MCF 10A (cell line): ENCODE data around the gene EXOC6B. TPM values are rescaled to one million over a fixed set of nuclear protein-coding genes. Genes with fewer than 3 reads are reported as not detected.

ENCODE experiments used
- BruUV-seq: library from RNA; stranded (reverse); fragments of 400-500 nt; replicated peaks from 2 replicates; lab custom pipeline; 2021; lab: Mats Ljungman, UMichigan
- CTCF ChIA-PET: fragments of 300-600 bp; sonication (Branson Sonifier 250); formaldehyde crosslinking; extraction: SDS; loops from one replicate; lab custom pipeline; 2021; ENCODE audit warnings: antibody characterized with exemption, inconsistent platforms; lab: Yijun Ruan, JAX
- POLR2A ChIA-PET: fragments of 300-600, 350-650 bp; sonication (Branson Sonifier 250); formaldehyde crosslinking; extraction: SDS; loops from one replicate; lab custom pipeline; 2020; ENCODE audit warnings: antibody characterized with exemption, inconsistent platforms; lab: Yijun Ruan, JAX
- DNase-seq: peaks from one replicate; pipeline ENCODE4 v3.0.0-alpha.2; 2018; ENCODE audit not compliant: unreplicated experiment
- H3K27ac Mint-ChIP-seq: one replicate; pipeline ENCODE4 v1.8.0; 2022; ENCODE audit warnings: mild to moderate bottlenecking, low read depth, mixed read lengths; ENCODE audit not compliant: unreplicated experiment
- H3K27me3 Mint-ChIP-seq: one replicate; pipeline ENCODE4 v1.8.0; 2022; ENCODE audit warnings: mixed read lengths; ENCODE audit not compliant: insufficient read depth, unreplicated experiment
- H3K36me3 Mint-ChIP-seq: one replicate; pipeline ENCODE4 v1.8.0; 2022; ENCODE audit warnings: mild to moderate bottlenecking, moderate library complexity, mixed read lengths; ENCODE audit not compliant: insufficient read depth, unreplicated experiment
- H3K4me1 Mint-ChIP-seq: one replicate; pipeline ENCODE4 v1.8.0; 2022; ENCODE audit warnings: mixed read lengths; ENCODE audit not compliant: insufficient read depth, unreplicated experiment
- H3K4me3 Mint-ChIP-seq: one replicate; pipeline ENCODE4 v1.8.0; 2022; ENCODE audit warnings: mild to moderate bottlenecking, moderate library complexity, mixed read lengths; ENCODE audit not compliant: unreplicated experiment
- H3K9me3 Mint-ChIP-seq: one replicate; pipeline ENCODE4 v1.8.0; 2022; ENCODE audit warnings: mixed read lengths; ENCODE audit not compliant: unreplicated experiment
- intact Hi-C: fragments of 100-400 bp; cut with micrococcal nuclease; formaldehyde crosslinking; loops from 2 replicates; pipeline ENCODE4 v1.14.1; 2022
- total RNA-seq: library from RNA; stranded (reverse); gene quantifications from 2 replicates; pipeline ENCODE4 v1.2.3, GENCODE V29; 2022
- TF ChIP-seq, protein P1 (sequence below): fragments of 200-600 bp; IDR thresholded peaks from one replicate; pipeline ENCODE4 v1.8.0; 2022; ENCODE audit warnings: antibody characterized with exemption, mild to moderate bottlenecking; ENCODE audit not compliant: unreplicated experiment

The EXOC6B gene
- total RNA-seq, 1 experiment from 2014 or later: 24.7 TPM

DNA sequence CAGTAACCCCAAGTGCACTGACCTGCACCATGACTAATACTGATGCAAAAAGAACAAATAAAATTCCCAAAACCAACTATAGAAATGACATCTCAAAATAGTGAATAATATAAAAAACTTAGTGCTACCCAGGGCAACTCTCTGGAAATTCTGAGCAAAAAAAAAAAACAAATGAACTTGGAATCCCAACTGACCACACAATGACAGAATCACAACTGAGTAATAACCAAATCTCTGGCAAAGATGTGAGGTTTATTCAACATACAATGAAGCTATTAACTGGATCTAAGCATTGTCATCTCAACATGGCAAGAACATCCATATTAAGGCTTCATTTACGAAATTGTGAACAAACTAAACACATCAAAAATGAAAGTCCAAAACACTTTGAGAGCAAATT is 22.7 kb downstream of the EXOC6B start:
- H3K9me3 Mint-ChIP-seq: peaks cover 8% of the 10 kb centered on the region
- no peaks in the 10 kb centered on the region for H3K36me3 Mint-ChIP-seq
- no peaks in the 10 kb centered on the region for H3K27me3 Mint-ChIP-seq
- no peak for DNase-seq
- intact Hi-C loops: no loop called here
- ChIA-PET CTCF (interaction anchor here (0.6 to 0.9 kb wide), 3 partner anchors 9 to 50 kb away, joined by 3 to 6 read pairs (median 3); no protein-coding TSS in a partner anchor), POLR2A (interaction anchor here (1.4 kb wide), 1 partner anchor 10 kb away, joined by 4 read pairs; no protein-coding TSS in a partner anchor)
- TF ChIP-seq, protein P1, sequence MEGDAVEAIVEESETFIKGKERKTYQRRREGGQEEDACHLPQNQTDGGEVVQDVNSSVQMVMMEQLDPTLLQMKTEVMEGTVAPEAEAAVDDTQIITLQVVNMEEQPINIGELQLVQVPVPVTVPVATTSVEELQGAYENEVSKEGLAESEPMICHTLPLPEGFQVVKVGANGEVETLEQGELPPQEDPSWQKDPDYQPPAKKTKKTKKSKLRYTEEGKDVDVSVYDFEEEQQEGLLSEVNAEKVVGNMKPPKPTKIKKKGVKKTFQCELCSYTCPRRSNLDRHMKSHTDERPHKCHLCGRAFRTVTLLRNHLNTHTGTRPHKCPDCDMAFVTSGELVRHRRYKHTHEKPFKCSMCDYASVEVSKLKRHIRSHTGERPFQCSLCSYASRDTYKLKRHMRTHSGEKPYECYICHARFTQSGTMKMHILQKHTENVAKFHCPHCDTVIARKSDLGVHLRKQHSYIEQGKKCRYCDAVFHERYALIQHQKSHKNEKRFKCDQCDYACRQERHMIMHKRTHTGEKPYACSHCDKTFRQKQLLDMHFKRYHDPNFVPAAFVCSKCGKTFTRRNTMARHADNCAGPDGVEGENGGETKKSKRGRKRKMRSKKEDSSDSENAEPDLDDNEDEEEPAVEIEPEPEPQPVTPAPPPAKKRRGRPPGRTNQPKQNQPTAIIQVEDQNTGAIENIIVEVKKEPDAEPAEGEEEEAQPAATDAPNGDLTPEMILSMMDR: no peak
- H3K4me3 Mint-ChIP-seq: no peak overlapping the region
- H3K4me1 Mint-ChIP-seq: peaks cover 6% of the 10 kb centered on the region
- BruUV-seq: no TSS peak
- H3K27ac Mint-ChIP-seq: no peak overlapping the region

DNA sequence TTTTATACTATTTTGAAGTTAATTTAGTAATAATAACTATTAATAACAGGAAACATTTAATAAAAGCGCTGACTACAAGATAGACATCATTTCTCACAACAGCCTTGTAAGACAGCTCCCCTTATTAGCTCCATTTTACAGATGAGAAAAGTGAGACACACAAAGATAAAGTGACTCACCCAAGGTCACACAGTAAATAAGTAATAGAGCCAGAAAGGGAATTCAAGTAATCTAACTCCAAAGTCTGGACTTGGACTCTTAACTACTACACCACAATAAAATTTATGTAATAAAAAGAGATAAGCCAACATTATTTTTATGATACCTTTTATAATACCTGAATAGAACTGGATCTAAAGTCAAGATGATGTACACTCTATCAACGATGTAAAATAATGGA is 25.3 kb downstream of the EXOC6B start:
- intact Hi-C loops: no loop called here
- TF ChIP-seq, protein P1: no peak
- Mint-ChIP-seq H3K27ac (no peak overlapping the region), H3K27me3 (no peaks in the 10 kb centered on the region), H3K36me3 (no peaks in the 10 kb centered on the region), H3K4me3 (no peak overlapping the region), H3K9me3 (no peaks in the 10 kb centered on the region), H3K4me1 (peaks cover 6% of the 10 kb centered on the region)
- BruUV-seq: no TSS peak
- DNase-seq: no peak
- CTCF ChIA-PET: interaction anchor here (0.6 to 0.7 kb wide), 2 partner anchors 61 to 1243 kb away, joined by 3 read pairs; no protein-coding TSS in a partner anchor
- POLR2A ChIA-PET: no interaction called here

DNA sequence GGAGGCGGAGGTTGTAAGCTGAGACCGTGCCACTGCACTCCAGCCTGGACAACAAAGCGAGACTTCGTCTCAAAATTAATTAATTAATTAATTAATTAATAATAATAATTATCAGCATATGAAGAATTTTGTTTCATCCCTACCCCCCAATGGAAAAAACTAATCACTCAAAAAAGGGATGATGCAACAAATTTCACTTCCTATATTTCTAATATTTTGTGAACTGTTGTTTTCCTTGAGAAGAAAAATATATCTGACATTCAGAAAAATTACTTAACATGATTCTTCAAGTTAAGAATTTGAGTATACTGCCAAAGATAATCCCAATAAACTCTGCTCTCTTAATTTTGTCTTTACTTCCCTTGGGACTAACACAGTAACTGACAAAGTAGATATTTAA is 28.1 kb downstream of the EXOC6B start:
- POLR2A ChIA-PET: no interaction called here
- CTCF ChIA-PET: interaction anchor here (1.7 kb wide), 1 partner anchor 64 kb away, joined by 8 read pairs; no protein-coding TSS in a partner anchor
- H3K36me3 Mint-ChIP-seq: no peaks in the 10 kb centered on the region
- H3K4me3 Mint-ChIP-seq: no peak overlapping the region
- no TSS peak for BruUV-seq
- intact Hi-C loops: no loop called here
- H3K27me3 Mint-ChIP-seq: no peaks in the 10 kb centered on the region
- peaks cover 14% of the 10 kb centered on the region for H3K4me1 Mint-ChIP-seq
- TF ChIP-seq, protein P1: no peak
- no peak for DNase-seq
- no peaks in the 10 kb centered on the region for H3K9me3 Mint-ChIP-seq
- no peak overlapping the region for H3K27ac Mint-ChIP-seq

DNA sequence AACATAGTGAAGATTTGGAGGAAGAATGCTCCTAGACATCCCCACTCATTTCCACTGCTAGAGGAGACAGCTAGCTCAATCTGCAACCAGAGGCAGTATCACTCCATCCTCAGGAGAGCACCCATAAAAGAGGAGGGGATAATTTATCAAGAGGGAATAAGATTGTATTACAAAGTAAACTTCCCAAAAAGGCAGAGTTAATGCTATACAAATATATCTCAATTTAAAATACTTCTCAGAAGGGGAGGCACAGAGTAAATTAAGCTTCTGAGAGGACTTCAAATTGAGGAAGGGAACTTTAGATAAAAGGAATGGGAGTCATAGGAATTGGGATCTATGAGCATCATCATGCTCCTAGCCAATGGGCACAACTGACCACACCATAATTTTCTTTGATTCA is 29.1 kb downstream of the EXOC6B start:
- Mint-ChIP-seq H3K36me3 (no peaks in the 10 kb centered on the region), H3K4me3 (no peak overlapping the region), H3K27ac (no peak overlapping the region), H3K9me3 (no peaks in the 10 kb centered on the region), H3K4me1 (peaks cover 14% of the 10 kb centered on the region), H3K27me3 (no peaks in the 10 kb centered on the region)
- no TSS peak for BruUV-seq
- intact Hi-C loops: no loop called here
- DNase-seq: no peak
- ChIA-PET CTCF (interaction anchor here (0.6 to 1.7 kb wide), 2 partner anchors 65 to 1267 kb away, joined by 6 to 8 read pairs; no protein-coding TSS in a partner anchor), POLR2A (no interaction called here)
- TF ChIP-seq, protein P1: no peak
